Adrenal gland (tissue), 12 donors: ENCODE measurements around the gene BTBD1. TPM values are rescaled to one million over a fixed set of nuclear protein-coding genes. Genes with fewer than 3 reads are reported as not detected.

ENCODE experiments used
- DNase-seq, 7 donors: peaks; one replicate each; pipeline ENCODE4 v3.0.0-alpha.2; 2019 to 2020
- H3K27ac ChIP-seq, 5 donors: fragments of 200-600 bp; sonication (generic) in 4 of 5; 1 replicate in 3 of 5; 2 replicates in 2 of 5; pipeline versions ENCODE4 v1.5.1 to v1.8.0; 2016 to 2020; ENCODE audit warnings: mild to moderate bottlenecking in 1 of 5
- H3K27me3 ChIP-seq: fragments of 200-600 bp; 2 replicates; pipeline ENCODE4 v1.8.0; 2021
- H3K36me3 ChIP-seq, 2 donors: fragments of 200-600 bp; replicated peaks in 1 of 2; 1 replicate in 1 of 2; 2 replicates in 1 of 2; pipeline versions ENCODE4 v1.5.1 to v1.8.0; 2018 to 2022
- H3K4me1 ChIP-seq, 2 donors: fragments of 200-600 bp; replicated peaks in 1 of 2; 1 replicate in 1 of 2; 2 replicates in 1 of 2; pipeline versions ENCODE4 v1.5.1 to v1.8.0; 2018 to 2021
- H3K4me3 ChIP-seq, 4 donors: fragments of 200-600 bp; sonication (generic) in 3 of 4; one replicate each; pipeline ENCODE4 v1.5.1; 2016 to 2018
- H3K9me3 ChIP-seq, 3 donors: fragments of 200-600 bp; sonication (generic) in 1 of 3; replicated peaks in 1 of 3; 1 replicate in 2 of 3; 2 replicates in 1 of 3; pipeline versions ENCODE4 v1.5.1 to v1.8.0; 2016 to 2021
- CTCF ChIP-seq, 6 experiments: fragments of 450-650 bp in 4 of 6; fragments of 200-600 bp in 2 of 6; sonication (generic) in 1 of 6; IDR thresholded peaks; 1 replicate in 5 of 6; 2 replicates in 1 of 6; pipeline versions ENCODE4 v1.5.1 to v1.8.0; 2016 to 2021; ENCODE audit warnings: antibody characterized with exemption in 6 of 6, mild to moderate bottlenecking in 2 of 6, moderate library complexity in 1 of 6
- POLR2A ChIP-seq, 2 donors: fragments of 450-650 bp; IDR thresholded peaks; one replicate each; pipeline ENCODE4 v1.6.1; 2017; ENCODE audit warnings: antibody characterized with exemption in 2 of 2, mild to moderate bottlenecking in 2 of 2, moderate library complexity in 1 of 2
- WGBS, 4 donors: extraction: QIAGEN DNeasy Blood & Tissue Kit in 2 of 4; methylation state at CpG; one replicate each; pipeline versions ENCODE4 v1.1.5 to v1.1.7; 2013 to 2017; 5-methylcytosine and 5-hydroxymethylcytosine counted together
- intact Hi-C, 2 donors: fragments of 100-400 bp; cut with DNase I; formaldehyde crosslinking; loops; one replicate each; pipeline versions ENCODE4 v1.14.1 to v1.15.0; 2022 to 2023
- polyA plus RNA-seq, 3 donors: library from polyadenylated mRNA; stranded (reverse); fragments of 200-250 nt in 2 of 3; fragments of 350-450 nt in 1 of 3; fragmentation: Illumina TruSeq in 1 of 3; extraction: RNeasy Lipid Tissue Mini Kit (QIAGEN cat#74804) in 1 of 3; gene quantifications; one replicate each; pipeline ENCODE4 v1.2.3, GENCODE V29; 2013 to 2014
- total RNA-seq, 9 donors: library from RNA; depleted of rRNA in 4 of 9; stranded (reverse); fragments of >200 nt in 4 of 9; fragments of 120-200 nt in 1 of 9; fragmentation: NEBNext Ultra II Directional in 1 of 9; extraction: Animal tissue kit (Norgen Biotek cat#: 25700) in 1 of 9; gene quantifications; one replicate each; pipeline versions ENCODE4 v1.1.0 to v1.2.4, GENCODE V29; 2013 to 2023
- donor health status: healthy with polysubstance abuse.
- donor health status: Bipolar disorder and iron deficiency.
- donor health status: DM: yes; HTN: yes; CAD: no.
- donor health status: DM: no; HTN: no; CAD: no.
- donor health status: DM: no; HTN: no; CAD: no.
- donor health status: DM: yes; HTN: yes; CAD: no.

The BTBD1 gene
- total and polyA plus RNA-seq, 12 donors: 7.2 to 72.6 (median 49.7) TPM

- Histone ChIP-seq H3K9me3 (no peaks in the 10 kb centered on the region), H3K27me3 (peaks cover 7% of the 10 kb centered on the region), H3K4me1 (peaks cover 0 to 6% of the 10 kb centered on the region in 2 donors), H3K4me3 (no peak overlapping the region), H3K36me3 (no peaks in the 10 kb centered on the region), H3K27ac (no peak overlapping the region)
- intact Hi-C loops: no loop called here
- no peak for DNase-seq
- WGBS, 4 donors: 89 to 95% (median 94%) methylated on average over 3 of the region's 3 CpGs
- TF ChIP-seq CTCF (IDR thresholded peaks at IDR 0.05) (no peak), POLR2A (IDR thresholded peaks at IDR 0.05) (no peak)
These were observed 44.1 kb upstream of the BTBD1 start for GRCh38 chr15:83111149-83111548.

- no peaks in the 10 kb centered on the region for H3K9me3 ChIP-seq
- TF ChIP-seq POLR2A (IDR thresholded peaks at IDR 0.05) (no peak), CTCF (IDR thresholded peaks at IDR 0.05) (no peak)
- no peak overlapping the region for H3K27ac ChIP-seq
- peaks cover 0 to 6% of the 10 kb centered on the region in 2 donors for H3K4me1 ChIP-seq
- no peaks in the 10 kb centered on the region for H3K36me3 ChIP-seq
- 79 to 96% (median 91%) methylated on average over 3 of the region's 3 CpGs for WGBS, 4 donors
- intact Hi-C loops: no loop called here
- DNase-seq: no peak
- no peak overlapping the region for H3K4me3 ChIP-seq
- peaks cover 7% of the 10 kb centered on the region for H3K27me3 ChIP-seq
These were observed 43.3 kb upstream of the BTBD1 start for GRCh38 chr15:83110381-83110780.

- WGBS, 4 donors: 80 to 82% (median 81%) methylated on average over 12 of the region's 12 CpGs
- H3K4me1 ChIP-seq: peaks cover 0 to 6% of the 10 kb centered on the region in 2 donors
- no peak overlapping the region for H3K4me3 ChIP-seq
These were observed 42.5 kb upstream of the BTBD1 start for GRCh38 chr15:83109532-83109931.

More at GRCh38 chr15:83109532-83109931, 42.5 kb upstream of the BTBD1 start:
- H3K27ac ChIP-seq: peak overlapping the region in 1 of 5 donors; percentile 34
- DNase-seq: no peak
- TF ChIP-seq POLR2A (IDR thresholded peaks at IDR 0.05) (no peak), CTCF (IDR thresholded peaks at IDR 0.05) (no peak)
- H3K27me3 ChIP-seq: peaks cover 7% of the 10 kb centered on the region
- intact Hi-C loops: no loop called here
- H3K36me3 ChIP-seq: no peaks in the 10 kb centered on the region
- H3K9me3 ChIP-seq: no peaks in the 10 kb centered on the region
